HCT116 (cell line): Measurements from ENCODE around the gene ARL2BP. TPM values are rescaled to one million over a fixed set of nuclear protein-coding genes. Genes with fewer than 3 reads are reported as not detected.

ENCODE experiments used
- ATAC-seq: fragments of 200-7000 bp; cut with Tn5 transposase; 2 replicates; pipeline ENCODE4 v1.9.1; 2020; ENCODE audit warnings: mild to moderate bottlenecking, moderate library complexity
- BruUV-seq: library from RNA; stranded (reverse); fragments of 400-500 nt; replicated peaks from 2 replicates; lab custom pipeline; 2021; lab: Mats Ljungman, UMichigan
- CTCF ChIA-PET: fragments of 300-600 bp; sonication (Branson Sonifier 250); formaldehyde crosslinking; loops from one replicate; lab custom pipeline; 2021; ENCODE audit warnings: antibody characterized with exemption; lab: Charles Lee
- POLR2A ChIA-PET: fragments of 300-600, 350-600 bp; sonication (Branson Sonifier 250); formaldehyde crosslinking; loops from one replicate; lab custom pipeline; 2021; ENCODE audit warnings: antibody characterized with exemption; lab: Charles Lee
- RAD21 ChIA-PET, 2 experiments: fragments of 300-600 bp; sonication (Branson Sonifier 250); formaldehyde crosslinking; loops; one replicate each; lab custom pipeline; 2023; ENCODE audit warnings: low total read pairs in 2 of 2; ENCODE audit not compliant: uncharacterized antibody in 2 of 2, unreplicated experiment in 2 of 2, low non-redundant PET in 1 of 2; lab: Charles Lee
- DNase-seq: peaks from one replicate; pipeline ENCODE4 v3.0.0-alpha.2; 2010; ENCODE audit warnings: low read depth, low spot score
- H2AFZ ChIP-seq: fragments of 200-600 bp; shearing (Covaris generic), sonication (generic); 2 replicates; pipeline ENCODE4 v1.6.1; 2017; ENCODE audit warnings: low read depth, mixed run types, mixed read lengths, antibody characterized with exemption, low read length; ENCODE audit not compliant: poor library complexity, severe bottlenecking
- H3K27ac ChIP-seq: 2 replicates; pipeline ENCODE4 v1.5.1; 2012; ENCODE audit warnings: low read depth, low read length
- H3K27me3 ChIP-seq: fragments of 200-600 bp; sonication (generic); 2 replicates; pipeline ENCODE4 v1.6.1; 2016; ENCODE audit warnings: mixed run types, low read length, mixed read lengths; ENCODE audit not compliant: insufficient read depth
- H3K36me3 ChIP-seq, 2 experiments: fragments of 200-500 bp in 1 of 2; fragments of 200-600 bp in 1 of 2; sonication (Bioruptor generic) in 1 of 2; sonication (generic) in 1 of 2; 2 replicates each; pipeline versions ENCODE4 v1.5.1 to v1.6.1; 2014 to 2016; ENCODE audit warnings: low read length in 2 of 2, inconsistent platforms in 1 of 2, mixed read lengths in 1 of 2, mixed run types in 1 of 2; ENCODE audit not compliant: insufficient read depth in 2 of 2, control insufficient read depth in 1 of 2
- H3K4me1 ChIP-seq, 2 experiments: fragments of 200-600 bp in 1 of 2; sonication (generic) in 1 of 2; 2 replicates each; pipeline versions ENCODE4 v1.5.1 to v1.6.1; 2012 to 2017; ENCODE audit warnings: low read length in 2 of 2, inconsistent platforms in 1 of 2, mild to moderate bottlenecking in 1 of 2, mixed read lengths in 1 of 2, mixed run types in 1 of 2, moderate library complexity in 1 of 2; ENCODE audit not compliant: insufficient read depth in 2 of 2, control insufficient read depth in 1 of 2
- H3K4me2 ChIP-seq: fragments of 200-600 bp; sonication (generic); 2 replicates; pipeline ENCODE4 v1.6.1; 2017; ENCODE audit warnings: mixed run types, low read length, mixed read lengths
- H3K4me3 ChIP-seq, 2 experiments: fragments of 200-600 bp in 1 of 2; sonication (generic) in 1 of 2; replicated peaks in 1 of 2; 2 replicates each; pipeline ENCODE4 v1.5.1; 2011 to 2016; ENCODE audit warnings: low read length in 2 of 2, control low read depth in 1 of 2, low read depth in 1 of 2, mild to moderate bottlenecking in 1 of 2, mixed read lengths in 1 of 2, mixed run types in 1 of 2
- H3K79me2 ChIP-seq: fragments of 200-600 bp; sonication (generic); 2 replicates; pipeline ENCODE4 v1.6.1; 2017; ENCODE audit warnings: mild to moderate bottlenecking, mixed run types, low read length, moderate library complexity, mixed read lengths; ENCODE audit not compliant: insufficient read depth
- H3K9ac ChIP-seq: fragments of 200-600 bp; sonication (generic); 2 replicates; pipeline ENCODE4 v1.6.1; 2016; ENCODE audit warnings: low read length, mixed read lengths
- H3K9me2 ChIP-seq: fragments of 200-600 bp; sonication (generic), shearing (Covaris generic); 2 replicates; pipeline ENCODE4 v1.6.1; 2017; ENCODE audit warnings: mixed run types, mild to moderate bottlenecking, moderate library complexity; ENCODE audit not compliant: insufficient read depth
- H3K9me3 ChIP-seq, 2 experiments: fragments of 200-500 bp in 1 of 2; fragments of 200-600 bp in 1 of 2; sonication (Bioruptor generic) in 1 of 2; sonication (generic) in 1 of 2; 2 replicates each; pipeline ENCODE4 v1.6.1; 2014 to 2017; ENCODE audit warnings: low read length in 2 of 2, mixed read lengths in 2 of 2, inconsistent platforms in 1 of 2, low read depth in 1 of 2, mild to moderate bottlenecking in 1 of 2, mixed run types in 1 of 2, moderate library complexity in 1 of 2; ENCODE audit not compliant: control insufficient read depth in 1 of 2, insufficient read depth in 1 of 2
- H4K20me1 ChIP-seq: fragments of 200-600 bp; sonication (generic), shearing (Covaris generic); 2 replicates; pipeline ENCODE4 v1.6.1; 2017; ENCODE audit warnings: mixed run types, mild to moderate bottlenecking, moderate library complexity; ENCODE audit not compliant: insufficient read depth
- CBX3 ChIP-seq: IDR thresholded peaks from 2 replicates; pipeline ENCODE4 v1.6.1; 2012; ENCODE audit warnings: low read depth
- CEBPB ChIP-seq: IDR thresholded peaks from 2 replicates; pipeline ENCODE4 v1.6.1; 2012; ENCODE audit warnings: low read depth
- CTCF ChIP-seq, 3 experiments: fragments of 200-600 bp in 1 of 3; sonication (generic) in 1 of 3; IDR thresholded peaks in 2 of 3; conservative IDR thresholded peaks in 1 of 3; 2 replicates each; pipeline ENCODE4 v1.5.1; 2012 to 2017; ENCODE audit warnings: low read depth in 2 of 3, low read length in 2 of 3, antibody characterized with exemption in 1 of 3, borderline replicate concordance in 1 of 3, control low read depth in 1 of 3, mild to moderate bottlenecking in 1 of 3, mixed read lengths in 1 of 3, mixed run types in 1 of 3, moderate library complexity in 1 of 3; ENCODE audit not compliant: insufficient read depth in 1 of 3
- EGR1 ChIP-seq: IDR thresholded peaks from 2 replicates; pipeline ENCODE4 v1.6.1; 2012; ENCODE audit warnings: low read depth
- ELF1 ChIP-seq: IDR thresholded peaks from 2 replicates; pipeline ENCODE4 v1.6.1; 2012; ENCODE audit warnings: low read depth, borderline replicate concordance
- EZH2 ChIP-seq: fragments of 200-600 bp; sonication (generic); IDR thresholded peaks from 2 replicates; pipeline ENCODE4 v1.6.1; 2017; ENCODE audit warnings: antibody characterized with exemption, mixed run types
- EZH2phosphoT487 ChIP-seq: fragments of 200-600 bp; IDR thresholded peaks from 2 replicates; pipeline ENCODE4 v1.6.1; 2018; ENCODE audit warnings: antibody characterized with exemption, borderline replicate concordance
- JUND ChIP-seq: IDR thresholded peaks from 2 replicates; pipeline ENCODE4 v1.6.1; 2012
- MAX ChIP-seq: IDR thresholded peaks from 2 replicates; pipeline ENCODE4 v1.6.1; 2012
- POLR2AphosphoS5 ChIP-seq: IDR thresholded peaks from 2 replicates; pipeline ENCODE4 v1.6.1; 2011; ENCODE audit warnings: mild to moderate bottlenecking, low read depth, low read length, moderate library complexity
- SIN3A ChIP-seq: IDR thresholded peaks from 2 replicates; pipeline ENCODE4 v1.6.1; 2012; ENCODE audit warnings: low read depth
- SP1 ChIP-seq: IDR thresholded peaks from 2 replicates; pipeline ENCODE4 v1.6.1; 2012; ENCODE audit warnings: low read depth
- SRF ChIP-seq: IDR thresholded peaks from 2 replicates; pipeline ENCODE4 v1.6.1; 2012; ENCODE audit warnings: low read depth
- TCF7L2 ChIP-seq: IDR thresholded peaks from 2 replicates; pipeline ENCODE4 v1.7.0; 2011; ENCODE audit warnings: borderline replicate concordance, inconsistent platforms; ENCODE audit not compliant: insufficient read depth, insufficient read length; ENCODE audit errors: extremely low read depth
- YY1 ChIP-seq: IDR thresholded peaks from 2 replicates; pipeline ENCODE4 v1.6.1; 2011; ENCODE audit warnings: low read length, low read depth, moderate library complexity, mild to moderate bottlenecking; ENCODE audit not compliant: insufficient replicate concordance; ENCODE audit errors: extremely low read depth
- intact Hi-C: fragments of 100-400 bp; cut with micrococcal nuclease; formaldehyde crosslinking; loops from 2 replicates; pipeline ENCODE4 v1.10.0; 2022
- total RNA-seq: library from RNA; stranded (reverse); gene quantifications from one replicate; pipeline ENCODE4 v1.2.1, GENCODE V29; 2021; ENCODE audit not compliant: unreplicated experiment
- TF ChIP-seq, protein P1 (sequence below): IDR thresholded peaks from 2 replicates; pipeline ENCODE4 v1.6.1; 2012

ARL2BP gene
- total RNA-seq, 1 experiment from 2014 or later: 28.8 TPM

GRCh38 chr16:57256601-57257395 lies 11.7 kb downstream of the ARL2BP start:
- POLR2A ChIA-PET: interaction anchor here (2.0 kb wide), 1 partner anchor 11 kb away, joined by 6 read pairs; the partner anchor contains the start of gene ARL2BP

More at GRCh38 chr16:57256601-57257395, 11.7 kb downstream of the ARL2BP start:
- ATAC-seq (no peak), DNase-seq (no peak)
- no peak overlapping the region for H3K27ac ChIP-seq
- ChIA-PET RAD21 (no interaction called here), CTCF (no interaction called here)
- no peaks in the 10 kb centered on the region for H3K9me2 ChIP-seq
- H4K20me1 ChIP-seq: no peaks in the 10 kb centered on the region
- H3K36me3 ChIP-seq: peaks cover 7 to 10% of the 10 kb centered on the region in 2 experiments
- peaks cover 0 to 8% of the 10 kb centered on the region in 2 experiments; a peak in 1 of 4 replicates for H3K4me1 ChIP-seq
- BruUV-seq: no TSS peak
- no peak for TF ChIP-seq CBX3
- TF ChIP-seq TCF7L2: no peak
- TF ChIP-seq JUND: no peak
- no peak for TF ChIP-seq EZH2
- no peak for TF ChIP-seq EGR1
- no peak for TF ChIP-seq CEBPB
- TF ChIP-seq SIN3A: no peak
- TF ChIP-seq MAX: no peak
- TF ChIP-seq EZH2phosphoT487: no peak
- TF ChIP-seq YY1: no peak
- no peak for TF ChIP-seq ELF1
- TF ChIP-seq POLR2AphosphoS5: no peak
- no peak for TF ChIP-seq CTCF (IDR thresholded peaks at IDR 0.05 in 2 of 3, conservative IDR thresholded peaks at IDR 0.05 in 1 of 3; ENCODE audit: borderline replicate concordance in 1 of 3, insufficient read depth in 1 of 3, low read depth in 2 of 3, low read length in 2 of 3)
- TF ChIP-seq SP1: no peak
- TF ChIP-seq, protein P1, sequence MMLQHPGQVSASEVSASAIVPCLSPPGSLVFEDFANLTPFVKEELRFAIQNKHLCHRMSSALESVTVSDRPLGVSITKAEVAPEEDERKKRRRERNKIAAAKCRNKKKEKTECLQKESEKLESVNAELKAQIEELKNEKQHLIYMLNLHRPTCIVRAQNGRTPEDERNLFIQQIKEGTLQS: no peak
- no peak for TF ChIP-seq SRF
- no peak overlapping the region for H3K4me2 ChIP-seq
- no peaks in the 10 kb centered on the region for H3K79me2 ChIP-seq
- H3K27me3 ChIP-seq: no peaks in the 10 kb centered on the region
- 0 out of 4 replicates have a peak, but pooled peaks cover 0 to 3% of the 10 kb centered on the region in 2 experiments for H3K9me3 ChIP-seq
- intact Hi-C loops: no loop called here
- no peak overlapping the region for H3K9ac ChIP-seq
- no peak overlapping the region for H3K4me3 ChIP-seq
- H2AFZ ChIP-seq: no peak overlapping the region
